Measurements from ENCODE around the gene RASSF10. TPM values are rescaled to one million over a fixed set of nuclear protein-coding genes. Genes with fewer than 3 reads are reported as not detected.

The RASSF10 gene
- polyA plus RNA-seq, 3 donors = not detected

- WGBS (ENCODE audit: insufficient coverage) = 61% methylated on average over 3 of the region's 3 CpGs
- no peak overlapping the region for H3K4me2 ChIP-seq (replicated peaks; ENCODE audit: extremely low read depth, low read length, poor library complexity, severe bottlenecking)
- H3K27me3 ChIP-seq (ENCODE audit: control insufficient read depth in 2 of 2, insufficient read depth in 2 of 2, low read length in 2 of 2) = peaks cover 0 to 3% of the 10 kb centered on the region in 2 donors
- no peaks in the 10 kb centered on the region for H3K4me1 ChIP-seq (ENCODE audit: control insufficient read depth in 1 of 2, insufficient read depth in 2 of 2, low read length in 2 of 2)
- H4K20me1 ChIP-seq (ENCODE audit: insufficient read depth, low read length) = no peaks in the 10 kb centered on the region
- H3K36me3 ChIP-seq (replicated peaks in 1 of 2; ENCODE audit: control insufficient read depth in 1 of 2, insufficient read depth in 2 of 2, low read length in 2 of 2) = no peaks in the 10 kb centered on the region
- Mint-ChIP-seq H3K4me3 (no peak overlapping the region), H3K9me3 (no peaks in the 10 kb centered on the region), H3K4me1 (no peaks in the 10 kb centered on the region), H3K27ac (no peak overlapping the region), H3K36me3 (no peaks in the 10 kb centered on the region), H3K27me3 (ENCODE audit: low read depth in 3 of 3) (peaks cover 0 to 7% (median 2%) of the 10 kb centered on the region in 3 donors)
- no peak overlapping the region for H3K4me3 ChIP-seq (replicated peaks in 1 of 3; ENCODE audit: low read depth in 2 of 3, low read length in 3 of 3)
- H2AFZ ChIP-seq (ENCODE audit: insufficient read depth, low read depth, low read length, poor library complexity, severe bottlenecking) = no peak overlapping the region
- no peak overlapping the region for H3K9ac ChIP-seq (ENCODE audit: insufficient read depth, low read length, poor library complexity, severe bottlenecking)
- no peak for TF ChIP-seq CTCF (IDR thresholded peaks at IDR 0.05)
- H3K79me2 ChIP-seq (ENCODE audit: insufficient read depth, low read length) = no peaks in the 10 kb centered on the region
- H3K9me3 ChIP-seq (replicated peaks in 1 of 2; ENCODE audit: control insufficient read depth in 1 of 2, insufficient read depth in 1 of 2, low read length in 2 of 2) = no peaks in the 10 kb centered on the region
- no peak overlapping the region for H3K27ac ChIP-seq (ENCODE audit: low read depth in 1 of 2, low read length in 2 of 2)
- no peak for DNase-seq
- intact Hi-C loops (cut with micrococcal nuclease) = no loop called here
These were observed 21.7 kb downstream of the RASSF10 start for GRCh38 chr11:13030857-13031256.

GRCh38 chr11:13031349-13031748, 22.2 kb downstream of the RASSF10 start:
- no peak for DNase-seq
- Mint-ChIP-seq H3K4me3 (no peak overlapping the region), H3K4me1 (no peaks in the 10 kb centered on the region), H3K9me3 (no peaks in the 10 kb centered on the region), H3K36me3 (no peaks in the 10 kb centered on the region), H3K27me3 (ENCODE audit: low read depth in 3 of 3) (peaks cover 0 to 7% (median 2%) of the 10 kb centered on the region in 3 donors), H3K27ac (no peak overlapping the region)
- TF ChIP-seq CTCF (IDR thresholded peaks at IDR 0.05) = no peak
- H3K4me2 ChIP-seq (replicated peaks; ENCODE audit: extremely low read depth, low read length, poor library complexity, severe bottlenecking) = no peak overlapping the region
- H3K27ac ChIP-seq (ENCODE audit: low read depth in 1 of 2, low read length in 2 of 2) = no peak overlapping the region
- intact Hi-C loops (cut with micrococcal nuclease) = no loop called here
- no peaks in the 10 kb centered on the region for H3K9me3 ChIP-seq (replicated peaks in 1 of 2; ENCODE audit: control insufficient read depth in 1 of 2, insufficient read depth in 1 of 2, low read length in 2 of 2)
- H3K79me2 ChIP-seq (ENCODE audit: insufficient read depth, low read length) = no peaks in the 10 kb centered on the region
- no peaks in the 10 kb centered on the region for H4K20me1 ChIP-seq (ENCODE audit: insufficient read depth, low read length)
- H2AFZ ChIP-seq (ENCODE audit: insufficient read depth, low read depth, low read length, poor library complexity, severe bottlenecking) = no peak overlapping the region
- no peak overlapping the region for H3K9ac ChIP-seq (ENCODE audit: insufficient read depth, low read length, poor library complexity, severe bottlenecking)
- no peaks in the 10 kb centered on the region for H3K4me1 ChIP-seq (ENCODE audit: control insufficient read depth in 1 of 2, insufficient read depth in 2 of 2, low read length in 2 of 2)
- H3K4me3 ChIP-seq (replicated peaks in 1 of 3; ENCODE audit: low read depth in 2 of 3, low read length in 3 of 3) = no peak overlapping the region
- no peaks in the 10 kb centered on the region for H3K36me3 ChIP-seq (replicated peaks in 1 of 2; ENCODE audit: control insufficient read depth in 1 of 2, insufficient read depth in 2 of 2, low read length in 2 of 2)
- peaks cover 0 to 3% of the 10 kb centered on the region in 2 donors for H3K27me3 ChIP-seq (ENCODE audit: control insufficient read depth in 2 of 2, insufficient read depth in 2 of 2, low read length in 2 of 2)
